Cortex of kidney (tissue), 1 donor: ENCODE data around the gene SLC18B1.
"Not testable (repeated sequence)": the region's sequence is repeated elsewhere in the genome, so short reads cannot be mapped to it uniquely, and the experiment has no call there.

Experiments
- DNase-seq: peaks from one replicate; lab custom pipeline; 2025; lab: John Stamatoyannopoulos, UW

The SLC18B1 gene

GRCh38 chr6:132798869-132799538, 567 bp upstream of the SLC18B1 start:
- DNase-seq: no peak

GRCh38 chr6:132795461-132795860, 3.0 kb downstream of the SLC18B1 start:
- DNase-seq: no peak

- DNase-seq: no peak
These were observed 5.9 kb downstream of the SLC18B1 start for GRCh38 chr6:132792510-132792909.

- no peak for DNase-seq
These were observed 8.0 kb downstream of the SLC18B1 start for GRCh38 chr6:132790450-132790849.

GRCh38 chr6:132789396-132789776, 9.1 kb downstream of the SLC18B1 start:
- no peak for DNase-seq

- no peak for DNase-seq
These were observed 9.6 kb downstream of the SLC18B1 start for GRCh38 chr6:132788658-132789395.

GRCh38 chr6:132785936-132786335, 12.5 kb downstream of the SLC18B1 start:
- DNase-seq: no peak

GRCh38 chr6:132780770-132781371, 17.6 kb downstream of the SLC18B1 start:
- no peak for DNase-seq

GRCh38 chr6:132777881-132778280, 20.6 kb downstream of the SLC18B1 start:
- not testable (repeated sequence) for DNase-seq

GRCh38 chr6:132768051-132768517, 30.4 kb downstream of the SLC18B1 start:
- no peak for DNase-seq

- no peak for DNase-seq
These were observed 32.9 kb downstream of the SLC18B1 start for GRCh38 chr6:132765560-132765959.

- no peak for DNase-seq
These were observed 34.1 kb downstream of the SLC18B1 start for GRCh38 chr6:132764370-132764769.

GRCh38 chr6:132763269-132763668, 35.2 kb downstream of the SLC18B1 start:
- DNase-seq: no peak

GRCh38 chr6:132760256-132760655, 38.2 kb downstream of the SLC18B1 start:
- DNase-seq: no peak

- DNase-seq: no peak
These were observed 39.7 kb downstream of the SLC18B1 start for GRCh38 chr6:132758689-132759088.

- DNase-seq: no peak
These were observed 46.2 kb downstream of the SLC18B1 start for GRCh38 chr6:132752255-132752654.

GRCh38 chr6:132751828-132752227, 46.6 kb downstream of the SLC18B1 start:
- no peak for DNase-seq

- DNase-seq: no peak
These were observed 47.1 kb downstream of the SLC18B1 start for GRCh38 chr6:132751306-132751705.

GRCh38 chr6:132750455-132751248, 47.8 kb downstream of the SLC18B1 start:
- DNase-seq: no peak

GRCh38 chr6:132749111-132749510, 49.3 kb downstream of the SLC18B1 start:
- no peak for DNase-seq

GRCh38 chr6:132748446-132748845, 50.0 kb downstream of the SLC18B1 start:
- no peak for DNase-seq

- DNase-seq: no peak
These were observed 52.4 kb downstream of the SLC18B1 start for GRCh38 chr6:132746048-132746447.
